ENCODE measurements around the gene DLGAP1.
"Not testable (repeated sequence)": the region's sequence is repeated elsewhere in the genome, so short reads cannot be mapped to it uniquely, and the experiment has no call there.

The DLGAP1 gene

GRCh38 chr18:3583106-3583872, 871.8 kb downstream of the DLGAP1 start:
- H3K4me2 ChIP-seq (ENCODE audit: low read length); H3K9me3 ChIP-seq (replicated peaks; ENCODE audit: low read length): not testable (repeated sequence)
- H3K4me1 ChIP-seq (ENCODE audit: control insufficient read depth, insufficient read depth, low read length) = peaks cover 28% of the 10 kb centered on the region

GRCh38 chr18:3581890-3582289, 873.2 kb downstream of the DLGAP1 start:
- no peak overlapping the region for H3K9ac ChIP-seq (ENCODE audit: low read depth, low read length)
- H3K36me3 ChIP-seq (ENCODE audit: insufficient read depth, low read length) = no peaks in the 10 kb centered on the region
- no peaks in the 10 kb centered on the region for H3K9me3 ChIP-seq (replicated peaks; ENCODE audit: low read length)
- peaks cover 28% of the 10 kb centered on the region for H3K4me1 ChIP-seq (ENCODE audit: control insufficient read depth, insufficient read depth, low read length)
- H3K4me2 ChIP-seq (ENCODE audit: low read length) = no peak overlapping the region
- H3K4me3 ChIP-seq (ENCODE audit: low read length) = no peak overlapping the region
- no peaks in the 10 kb centered on the region for H3K27me3 ChIP-seq (ENCODE audit: control insufficient read depth, insufficient read depth, low read length)

More at GRCh38 chr18:3583106-3583872, 871.8 kb downstream of the DLGAP1 start:
- H3K4me3 ChIP-seq (ENCODE audit: low read length); H3K27me3 ChIP-seq (ENCODE audit: control insufficient read depth, insufficient read depth, low read length); H3K36me3 ChIP-seq (ENCODE audit: insufficient read depth, low read length); H3K9ac ChIP-seq (ENCODE audit: low read depth, low read length): not testable (repeated sequence)

DNA sequence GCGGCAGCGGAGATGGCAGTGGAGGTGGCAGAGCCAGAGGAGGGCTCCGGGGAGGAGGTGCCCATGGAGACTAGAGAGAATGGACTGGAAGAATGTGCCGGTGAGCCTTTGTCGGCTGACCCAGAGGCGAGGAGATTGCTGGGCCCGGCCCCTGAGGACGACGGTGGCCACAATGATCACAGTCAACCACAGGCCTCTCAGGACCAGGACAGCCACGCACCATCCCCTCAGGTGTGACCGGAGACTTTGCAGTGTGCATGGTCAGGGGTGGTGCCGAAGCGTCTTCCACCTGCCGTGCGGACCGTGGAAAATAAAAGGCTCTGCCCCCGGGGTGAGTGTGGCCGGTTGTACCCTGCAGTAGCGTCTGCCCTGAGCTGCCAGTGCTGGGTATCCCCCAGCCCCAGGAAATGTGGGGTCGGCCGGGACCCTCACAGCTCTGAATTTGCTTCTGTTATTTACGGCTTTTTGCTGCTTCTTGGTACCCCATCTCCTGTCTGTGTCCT, 874.5 kb downstream of the DLGAP1 start:
- H3K9me3 ChIP-seq (replicated peaks; ENCODE audit: low read length); H3K4me3 ChIP-seq (ENCODE audit: low read length); H3K4me2 ChIP-seq (ENCODE audit: low read length); H3K9ac ChIP-seq (ENCODE audit: low read depth, low read length); H3K27me3 ChIP-seq (ENCODE audit: control insufficient read depth, insufficient read depth, low read length); H3K36me3 ChIP-seq (ENCODE audit: insufficient read depth, low read length): not testable (repeated sequence)
- peaks cover 26% of the 10 kb centered on the region for H3K4me1 ChIP-seq (ENCODE audit: control insufficient read depth, insufficient read depth, low read length)

DNA sequence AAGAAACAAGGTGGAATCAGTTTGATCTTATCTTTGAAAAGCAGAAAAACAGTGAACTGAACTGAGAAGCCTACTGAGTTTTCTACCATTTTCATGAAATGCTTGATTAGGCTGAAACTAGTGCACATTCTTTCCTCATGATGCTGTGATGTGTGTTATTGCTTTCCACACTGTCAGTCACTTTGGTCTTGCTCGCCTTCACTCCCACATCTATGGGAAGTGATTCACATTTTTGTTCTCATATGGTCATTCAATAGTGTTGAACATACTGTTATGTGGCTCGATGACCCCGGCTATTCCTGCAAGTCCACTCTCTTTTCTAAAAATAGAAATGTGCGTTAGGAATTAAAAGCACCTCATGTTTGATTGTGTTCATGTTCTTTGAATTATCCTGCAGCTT, 875.4 kb downstream of the DLGAP1 start:
- Histone ChIP-seq H3K4me3 (ENCODE audit: low read length) (no peak overlapping the region), H3K9ac (ENCODE audit: low read depth, low read length) (peak overlapping the region; percentile 51), H3K4me2 (ENCODE audit: low read length) (peak overlapping the region; percentile 49), H3K36me3 (ENCODE audit: insufficient read depth, low read length) (no peaks in the 10 kb centered on the region), H3K27me3 (ENCODE audit: control insufficient read depth, insufficient read depth, low read length) (no peaks in the 10 kb centered on the region), H3K9me3 (replicated peaks; ENCODE audit: low read length) (no peaks in the 10 kb centered on the region), H3K4me1 (ENCODE audit: control insufficient read depth, insufficient read depth, low read length) (peaks cover 23% of the 10 kb centered on the region)

GRCh38 chr18:3578621-3579020, 876.5 kb downstream of the DLGAP1 start:
- Histone ChIP-seq H3K36me3 (ENCODE audit: insufficient read depth, low read length) (no peaks in the 10 kb centered on the region), H3K9ac (ENCODE audit: low read depth, low read length) (no peak overlapping the region), H3K4me2 (ENCODE audit: low read length) (no peak overlapping the region), H3K4me3 (ENCODE audit: low read length) (no peak overlapping the region), H3K27me3 (ENCODE audit: control insufficient read depth, insufficient read depth, low read length) (no peaks in the 10 kb centered on the region), H3K9me3 (replicated peaks; ENCODE audit: low read length) (no peaks in the 10 kb centered on the region), H3K4me1 (ENCODE audit: control insufficient read depth, insufficient read depth, low read length) (peaks cover 23% of the 10 kb centered on the region)

DNA sequence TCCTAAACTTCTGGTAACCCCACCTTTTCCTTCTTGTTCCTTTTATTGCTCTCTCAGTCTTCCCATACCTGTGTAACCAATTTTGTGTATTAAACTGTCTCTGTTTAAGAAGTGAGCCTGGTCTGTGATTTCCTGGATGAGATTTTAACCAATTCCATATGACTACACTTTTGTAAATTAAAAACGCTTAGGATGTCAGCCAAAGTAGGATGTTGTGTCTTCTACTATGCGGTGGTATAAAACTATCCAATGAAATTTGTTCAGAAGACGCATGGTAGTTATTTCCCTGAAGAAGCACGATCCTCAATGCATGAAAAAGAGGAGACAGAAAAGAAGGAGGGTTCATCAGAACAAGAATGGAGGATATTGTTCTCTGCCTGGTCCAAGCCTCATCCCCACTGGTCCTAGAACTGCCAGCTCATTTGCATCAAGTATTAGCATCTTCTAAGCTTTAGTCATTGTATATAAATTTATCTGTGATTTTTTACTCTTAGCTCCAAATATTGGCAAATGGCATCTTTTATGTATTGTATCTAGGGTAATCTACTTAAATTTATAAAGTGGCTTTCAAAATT, 877.7 kb downstream of the DLGAP1 start:
- no peaks in the 10 kb centered on the region for H3K36me3 ChIP-seq (ENCODE audit: insufficient read depth, low read length)
- H3K4me1 ChIP-seq (ENCODE audit: control insufficient read depth, insufficient read depth, low read length) = peaks cover 16% of the 10 kb centered on the region
- H3K9ac ChIP-seq (ENCODE audit: low read depth, low read length) = no peak overlapping the region
- H3K9me3 ChIP-seq (replicated peaks; ENCODE audit: low read length) = no peaks in the 10 kb centered on the region
- no peak overlapping the region for H3K4me2 ChIP-seq (ENCODE audit: low read length)
- H3K4me3 ChIP-seq (ENCODE audit: low read length) = no peak overlapping the region
- H3K27me3 ChIP-seq (ENCODE audit: control insufficient read depth, insufficient read depth, low read length) = no peaks in the 10 kb centered on the region

- H3K4me2 ChIP-seq (ENCODE audit: low read length) = no peak overlapping the region
- no peak overlapping the region for H3K4me3 ChIP-seq (ENCODE audit: low read length)
- no peak overlapping the region for H3K9ac ChIP-seq (ENCODE audit: low read depth, low read length)
- H3K9me3 ChIP-seq (replicated peaks; ENCODE audit: low read length) = no peaks in the 10 kb centered on the region
- H3K27me3 ChIP-seq (ENCODE audit: control insufficient read depth, insufficient read depth, low read length) = no peaks in the 10 kb centered on the region
- no peaks in the 10 kb centered on the region for H3K36me3 ChIP-seq (ENCODE audit: insufficient read depth, low read length)
- no peaks in the 10 kb centered on the region for H3K4me1 ChIP-seq (ENCODE audit: control insufficient read depth, insufficient read depth, low read length)
Measured at GRCh38 chr18:3572761-3573160, 882.3 kb downstream of the DLGAP1 start.

DNA sequence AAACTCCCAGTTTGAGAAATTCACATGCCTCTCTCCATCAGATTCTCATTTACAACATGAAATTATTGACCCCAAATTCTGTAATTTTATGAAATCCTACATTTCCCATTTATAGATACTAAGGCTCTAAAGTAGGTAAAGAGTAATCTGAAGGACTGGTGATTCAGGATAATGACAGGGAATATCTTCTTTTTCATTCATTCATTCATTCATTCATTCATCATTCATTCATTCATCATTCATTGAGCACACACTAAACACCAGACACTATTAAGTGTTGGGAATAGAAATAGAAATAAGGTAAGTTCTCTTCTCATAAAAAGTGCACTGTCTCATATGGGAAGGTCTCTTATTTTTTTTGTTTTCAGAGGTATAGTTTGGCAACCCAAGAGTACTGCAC, 888.3 kb downstream of the DLGAP1 start:
- Histone ChIP-seq H3K27me3 (ENCODE audit: control insufficient read depth, insufficient read depth, low read length) (no peaks in the 10 kb centered on the region), H3K4me3 (ENCODE audit: low read length) (no peak overlapping the region), H3K9ac (ENCODE audit: low read depth, low read length) (no peak overlapping the region), H3K9me3 (replicated peaks; ENCODE audit: low read length) (no peaks in the 10 kb centered on the region), H3K36me3 (ENCODE audit: insufficient read depth, low read length) (no peaks in the 10 kb centered on the region), H3K4me1 (ENCODE audit: control insufficient read depth, insufficient read depth, low read length) (no peaks in the 10 kb centered on the region), H3K4me2 (ENCODE audit: low read length) (no peak overlapping the region)

- Histone ChIP-seq H3K9me3 (replicated peaks; ENCODE audit: low read length) (no peaks in the 10 kb centered on the region), H3K36me3 (ENCODE audit: insufficient read depth, low read length) (no peaks in the 10 kb centered on the region), H3K4me1 (ENCODE audit: control insufficient read depth, insufficient read depth, low read length) (no peaks in the 10 kb centered on the region), H3K4me3 (ENCODE audit: low read length) (no peak overlapping the region), H3K4me2 (ENCODE audit: low read length) (no peak overlapping the region), H3K27me3 (ENCODE audit: control insufficient read depth, insufficient read depth, low read length) (no peaks in the 10 kb centered on the region), H3K9ac (ENCODE audit: low read depth, low read length) (no peak overlapping the region)
Measured at GRCh38 chr18:3560755-3561154, 894.4 kb downstream of the DLGAP1 start.

DNA sequence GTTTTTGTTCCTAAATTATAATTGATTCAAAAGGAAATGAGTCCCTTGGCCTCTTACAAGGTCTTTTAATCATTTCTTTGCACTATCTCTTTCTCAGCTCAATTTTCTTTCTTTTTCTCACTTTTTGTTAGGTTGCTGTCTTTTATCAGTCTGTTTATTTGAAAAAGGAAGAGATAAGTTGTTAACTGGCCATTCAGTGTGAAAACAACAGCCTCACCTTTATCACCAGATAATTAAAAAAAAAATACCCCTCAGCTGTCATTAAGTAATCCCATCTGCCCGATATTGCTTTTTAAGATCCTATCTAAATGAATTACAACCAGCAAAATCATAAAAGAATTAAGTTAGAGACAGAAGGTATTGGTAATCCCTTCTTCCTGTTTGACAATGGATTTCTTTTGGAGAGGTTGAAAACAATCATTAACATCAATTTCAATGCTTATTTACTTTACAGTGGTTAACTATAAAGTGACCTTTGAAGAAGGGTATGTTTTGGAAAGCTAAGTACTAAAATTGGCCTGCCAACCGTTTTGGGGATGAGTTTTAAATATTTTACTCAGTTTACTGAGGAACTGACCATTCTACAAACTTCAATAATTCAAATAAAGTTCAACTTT, 900.2 kb downstream of the DLGAP1 start:
- no peaks in the 10 kb centered on the region for H3K27me3 ChIP-seq (ENCODE audit: control insufficient read depth, insufficient read depth, low read length)
- H3K4me2 ChIP-seq (ENCODE audit: low read length) = no peak overlapping the region
- no peaks in the 10 kb centered on the region for H3K9me3 ChIP-seq (replicated peaks; ENCODE audit: low read length)
- H3K4me1 ChIP-seq (ENCODE audit: control insufficient read depth, insufficient read depth, low read length) = no peaks in the 10 kb centered on the region
- no peak overlapping the region for H3K4me3 ChIP-seq (ENCODE audit: low read length)
- no peak overlapping the region for H3K9ac ChIP-seq (ENCODE audit: low read depth, low read length)
- no peaks in the 10 kb centered on the region for H3K36me3 ChIP-seq (ENCODE audit: insufficient read depth, low read length)

DNA sequence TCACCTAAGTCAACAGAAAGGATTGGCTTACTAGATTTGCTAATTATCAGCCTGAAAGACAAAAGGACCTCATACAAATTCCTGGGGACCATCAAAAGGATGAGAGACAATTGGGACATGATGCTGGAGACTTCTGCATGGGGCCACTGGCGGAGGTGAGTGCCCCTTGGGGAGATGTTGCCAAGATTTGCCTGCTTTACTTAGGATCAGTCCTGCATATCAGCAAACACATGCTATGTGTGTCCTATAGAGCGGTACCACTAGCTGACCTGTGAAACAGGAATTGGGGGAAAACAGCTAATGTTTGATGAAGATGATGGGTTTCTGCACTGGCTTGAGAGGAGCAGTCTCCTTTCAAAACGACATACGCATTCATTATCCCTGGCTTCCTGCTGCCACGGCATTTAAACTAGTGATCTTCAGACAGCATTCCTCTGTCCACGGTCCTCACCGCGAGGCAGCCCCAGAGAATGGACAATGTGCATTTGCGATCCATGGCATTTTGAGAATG, 901.0 kb downstream of the DLGAP1 start:
- Histone ChIP-seq H3K4me2 (ENCODE audit: low read length) (no peak overlapping the region), H3K27me3 (ENCODE audit: control insufficient read depth, insufficient read depth, low read length) (no peaks in the 10 kb centered on the region), H3K9ac (ENCODE audit: low read depth, low read length) (no peak overlapping the region), H3K4me3 (ENCODE audit: low read length) (no peak overlapping the region), H3K36me3 (ENCODE audit: insufficient read depth, low read length) (no peaks in the 10 kb centered on the region), H3K9me3 (replicated peaks; ENCODE audit: low read length) (no peaks in the 10 kb centered on the region), H3K4me1 (ENCODE audit: control insufficient read depth, insufficient read depth, low read length) (no peaks in the 10 kb centered on the region)
